HAP-1 (cell line): ENCODE data around the gene SPATA7.
A peak's percentile ranks its signal among the peaks of the same experiment; 100 is the strongest.

Experiments used
- DNase-seq, 2 experiments: peaks; one replicate each; pipeline ENCODE4 v3.0.0-alpha.2; 2016 to 2020; ENCODE audit warnings: low spot score in 2 of 2
- H3K27me3 ChIP-seq: fragments of 250-450 bp; sonication (Bioruptor Pico); 2 replicates; pipeline ENCODE4 v1.5.1; 2020; ENCODE audit warnings: low read depth, mild to moderate bottlenecking, moderate library complexity
- H3K36me3 ChIP-seq: fragments of 250-450 bp; sonication (Bioruptor Pico); replicated peaks from 2 replicates; pipeline ENCODE4 v1.5.1; 2020; ENCODE audit warnings: mild to moderate bottlenecking
- H3K4me1 ChIP-seq: fragments of 250-450 bp; sonication (Bioruptor Pico); 2 replicates; pipeline ENCODE4 v1.5.1; 2020; ENCODE audit warnings: mild to moderate bottlenecking
- H3K4me3 ChIP-seq: fragments of 250-450 bp; sonication (Bioruptor Pico); 2 replicates; pipeline ENCODE4 v1.5.1; 2020; ENCODE audit warnings: mild to moderate bottlenecking, moderate library complexity
- H3K9me3 ChIP-seq: fragments of 250-450 bp; sonication (Bioruptor Pico); 2 replicates; pipeline ENCODE4 v1.5.1; 2020; ENCODE audit warnings: mild to moderate bottlenecking, moderate library complexity
- in situ Hi-C: fragments of 300-500 bp; cut with MboI; formaldehyde crosslinking; loops from 3 replicates; pipeline ENCODE4 v1.14.3; 2020; ENCODE audit warnings: low sequenced_read_pairs, inconsistent platforms, mixed read lengths

Gene SPATA7

DNA sequence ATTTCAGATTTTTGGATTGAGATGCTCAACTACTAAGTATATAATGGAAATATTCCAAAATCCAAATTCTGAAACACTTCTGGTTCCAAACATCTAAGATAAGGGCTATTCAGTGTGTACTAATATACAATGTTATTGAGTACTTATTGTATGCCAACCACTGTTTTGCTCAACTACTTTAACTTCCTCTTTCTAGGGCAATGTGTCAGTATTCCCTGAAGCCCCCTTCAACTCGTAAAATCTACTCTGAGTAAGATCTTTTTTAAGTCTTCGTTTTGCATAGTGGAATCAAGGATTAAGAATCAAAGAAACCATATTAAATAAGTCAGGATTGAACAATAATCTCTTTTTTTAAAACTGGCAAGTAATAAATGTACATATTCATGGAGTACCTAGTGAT is 45.5 kb downstream of the SPATA7 start:
- Histone ChIP-seq H3K4me3 (no peak overlapping the region), H3K9me3 (no peaks in the 10 kb centered on the region), H3K36me3 (no peaks in the 10 kb centered on the region), H3K27me3 (no peaks in the 10 kb centered on the region), H3K4me1 (no peaks in the 10 kb centered on the region)
- DNase-seq, result no peak
- in situ Hi-C loops, result no loop called here

GRCh38 chr14:88437658-88438057 is 52.2 kb downstream of the SPATA7 start:
- in situ Hi-C loops, result no loop called here
- Histone ChIP-seq H3K4me3 (no peak overlapping the region), H3K36me3 (no peaks in the 10 kb centered on the region), H3K9me3 (no peaks in the 10 kb centered on the region), H3K27me3 (no peaks in the 10 kb centered on the region), H3K4me1 (no peaks in the 10 kb centered on the region)
- DNase-seq, result no peak

- no peaks in the 10 kb centered on the region for H3K27me3 ChIP-seq
- H3K9me3 ChIP-seq, result no peaks in the 10 kb centered on the region
- DNase-seq, result no peak
- H3K4me3 ChIP-seq, result no peak overlapping the region
- H3K36me3 ChIP-seq, result no peaks in the 10 kb centered on the region
- in situ Hi-C loops, result no loop called here
- no peaks in the 10 kb centered on the region for H3K4me1 ChIP-seq
These were observed 53.6 kb downstream of the SPATA7 start for GRCh38 chr14:88439088-88439487.

DNA sequence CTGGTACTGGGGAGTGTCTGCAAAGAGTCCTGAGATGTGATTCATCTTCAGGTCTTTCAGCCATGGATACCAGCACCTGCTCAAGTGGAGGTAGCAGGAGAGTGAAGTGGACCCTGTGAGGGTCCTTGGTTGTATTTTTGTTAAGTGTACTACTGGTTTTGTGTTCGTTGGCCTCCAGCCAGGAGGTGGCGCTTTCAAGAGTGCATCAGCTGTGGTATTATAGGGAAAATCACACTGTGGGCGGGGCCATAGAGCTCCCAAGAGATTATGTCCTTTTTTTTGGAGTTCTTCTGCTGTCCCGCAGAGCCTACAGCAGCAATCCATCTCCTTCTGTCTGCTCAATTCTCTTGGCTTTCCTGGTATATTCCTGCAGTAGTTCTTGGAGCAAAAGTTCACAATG is 66.8 kb downstream of the SPATA7 start:
- H3K27me3 ChIP-seq, result no peaks in the 10 kb centered on the region
- no peaks in the 10 kb centered on the region for H3K9me3 ChIP-seq
- in situ Hi-C loops, result no loop called here
- H3K36me3 ChIP-seq, result no peaks in the 10 kb centered on the region
- peak in 1 of 2 experiments; percentile 35 for DNase-seq
- H3K4me3 ChIP-seq, result no peak overlapping the region
- H3K4me1 ChIP-seq, result no peaks in the 10 kb centered on the region

GRCh38 chr14:88454886-88455285 is 69.4 kb downstream of the SPATA7 start:
- in situ Hi-C loops, result no loop called here
- Histone ChIP-seq H3K4me3 (no peak overlapping the region), H3K36me3 (no peaks in the 10 kb centered on the region), H3K9me3 (no peaks in the 10 kb centered on the region), H3K4me1 (no peaks in the 10 kb centered on the region), H3K27me3 (no peaks in the 10 kb centered on the region)
- no peak for DNase-seq

DNA sequence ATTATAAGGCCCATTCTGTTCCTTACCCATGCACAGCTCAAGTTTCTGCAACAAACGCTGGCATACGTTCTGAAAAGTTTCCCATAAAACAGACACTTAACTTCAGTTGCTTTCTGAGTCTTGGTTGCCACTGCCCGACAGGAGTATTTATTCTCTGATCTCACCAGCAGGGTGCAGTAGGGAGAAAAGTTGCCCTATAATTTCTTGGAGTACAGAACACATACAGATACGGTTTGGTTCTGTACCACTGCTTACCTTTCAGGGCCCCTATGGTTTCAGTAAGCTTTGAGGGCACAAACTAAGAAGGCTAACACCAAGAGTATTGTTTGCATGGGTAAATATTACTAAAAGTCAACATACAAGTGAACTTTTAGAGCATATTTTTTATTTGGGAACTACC is 77.9 kb downstream of the SPATA7 start:
- peak in 1 of 2 experiments; percentile 35 for DNase-seq
- H3K36me3 ChIP-seq, result no peaks in the 10 kb centered on the region
- H3K4me3 ChIP-seq, result no peak overlapping the region
- no peaks in the 10 kb centered on the region for H3K4me1 ChIP-seq
- H3K9me3 ChIP-seq, result no peaks in the 10 kb centered on the region
- in situ Hi-C loops, result no loop called here
- H3K27me3 ChIP-seq, result no peaks in the 10 kb centered on the region

DNA sequence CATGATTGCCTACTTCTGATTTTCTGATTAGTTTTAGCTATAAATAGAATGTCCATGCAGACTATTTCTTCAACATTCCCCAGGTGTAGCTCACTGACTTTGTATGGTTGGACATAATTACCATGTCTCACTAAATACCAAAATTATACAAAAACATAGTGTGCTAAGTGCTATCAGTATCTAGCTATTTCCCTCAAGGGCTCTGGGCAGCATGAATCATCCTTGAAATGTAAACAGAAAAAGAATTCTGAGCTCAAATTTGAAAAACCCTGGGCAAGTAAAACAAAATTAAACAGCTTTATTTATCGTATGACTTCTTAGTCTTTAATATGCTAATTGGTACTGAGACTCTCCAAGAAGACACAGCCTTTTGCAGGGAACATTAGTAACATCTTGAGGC is 82.9 kb downstream of the SPATA7 start:
- DNase-seq, result no peak
- H3K4me3 ChIP-seq, result no peak overlapping the region
- in situ Hi-C loops, result no loop called here
- H3K36me3 ChIP-seq, result no peaks in the 10 kb centered on the region
- no peaks in the 10 kb centered on the region for H3K4me1 ChIP-seq
- H3K27me3 ChIP-seq, result no peaks in the 10 kb centered on the region
- no peaks in the 10 kb centered on the region for H3K9me3 ChIP-seq

- Histone ChIP-seq H3K36me3 (no peaks in the 10 kb centered on the region), H3K27me3 (no peaks in the 10 kb centered on the region), H3K4me3 (no peak overlapping the region), H3K4me1 (no peaks in the 10 kb centered on the region), H3K9me3 (no peaks in the 10 kb centered on the region)
- in situ Hi-C loops, result no loop called here
- no peak for DNase-seq
These were observed 85.3 kb downstream of the SPATA7 start for GRCh38 chr14:88470542-88471440.

DNA sequence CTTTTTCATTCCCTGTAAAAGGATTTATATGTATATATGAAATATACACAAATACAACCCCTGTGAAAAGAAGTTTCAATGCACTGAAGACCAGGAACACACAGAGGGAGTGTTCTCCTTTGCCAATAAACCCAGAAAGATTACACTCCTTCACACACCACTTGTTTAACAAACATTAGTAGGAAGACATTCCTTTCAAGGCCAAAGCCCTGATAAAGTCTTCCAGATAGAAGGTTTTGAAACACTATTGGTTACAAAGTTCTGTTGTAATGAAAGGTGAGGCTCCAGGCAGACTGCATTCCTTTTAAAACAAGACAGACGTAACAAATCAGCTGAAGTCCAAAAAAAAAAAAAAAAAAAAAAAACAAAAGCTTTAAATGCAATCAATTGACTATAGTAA is 88.3 kb downstream of the SPATA7 start:
- no peaks in the 10 kb centered on the region for H3K9me3 ChIP-seq
- no peak for DNase-seq
- no peaks in the 10 kb centered on the region for H3K27me3 ChIP-seq
- H3K4me1 ChIP-seq, result peaks cover 4% of the 10 kb centered on the region; the same call in 1 of the 2 replicates
- H3K36me3 ChIP-seq, result no peaks in the 10 kb centered on the region
- in situ Hi-C loops, result no loop called here
- no peak overlapping the region for H3K4me3 ChIP-seq

DNA sequence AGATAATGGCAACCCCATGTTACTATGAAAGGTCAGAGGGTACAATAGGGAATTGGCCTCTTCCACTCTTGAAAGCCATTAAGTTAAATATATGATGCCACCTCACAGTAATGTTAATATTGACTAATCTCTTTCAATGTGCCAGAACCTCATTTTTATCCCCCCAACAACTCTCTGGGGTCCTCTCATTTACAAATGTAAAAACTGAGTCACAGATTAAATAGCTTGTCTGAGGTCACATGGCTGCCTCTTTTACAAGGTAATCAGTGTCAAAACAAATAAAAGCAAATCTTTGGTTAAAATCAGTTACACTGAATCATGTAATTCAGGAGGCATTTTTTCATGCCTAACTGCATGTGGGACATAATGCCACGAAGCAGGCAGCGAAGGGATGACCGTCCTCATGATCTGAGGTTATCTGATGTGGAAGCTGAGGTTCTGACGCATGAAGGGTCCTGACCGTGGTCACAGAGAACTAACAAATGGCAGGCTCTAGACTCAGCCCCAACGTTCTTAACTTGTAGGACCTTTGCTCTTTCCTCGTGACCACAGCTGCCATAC is 90.8 kb downstream of the SPATA7 start:
- Histone ChIP-seq H3K27me3 (no peaks in the 10 kb centered on the region), H3K36me3 (no peaks in the 10 kb centered on the region), H3K4me1 (peaks cover 4% of the 10 kb centered on the region; the same call in 1 of the 2 replicates), H3K4me3 (no peak overlapping the region), H3K9me3 (no peaks in the 10 kb centered on the region)
- DNase-seq, result no peak
- in situ Hi-C loops, result no loop called here

DNA sequence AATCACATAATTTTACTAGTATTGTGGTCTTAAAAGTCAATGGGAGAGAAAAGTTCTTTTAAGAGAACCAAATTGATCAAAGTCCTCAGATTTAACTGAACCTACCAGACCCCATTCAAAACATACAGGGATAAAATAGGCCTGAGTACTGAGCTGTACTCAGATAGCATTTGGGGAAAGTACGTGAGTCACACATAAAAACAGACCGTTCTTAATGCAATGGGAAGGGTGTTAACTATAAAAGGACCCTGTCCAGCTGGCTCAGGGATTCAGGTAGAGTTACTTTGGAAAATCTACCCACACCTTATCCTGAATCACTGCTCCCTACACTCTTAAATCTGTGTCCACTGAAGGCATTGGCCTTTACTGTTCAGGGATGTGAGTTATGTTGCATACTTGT is 91.4 kb downstream of the SPATA7 start:
- in situ Hi-C loops, result no loop called here

GRCh38 chr14:88477513-88478250 is 92.2 kb downstream of the SPATA7 start:
- Histone ChIP-seq H3K36me3 (no peaks in the 10 kb centered on the region), H3K4me3 (no peak overlapping the region), H3K9me3 (no peaks in the 10 kb centered on the region), H3K4me1 (peaks cover 4% of the 10 kb centered on the region; the same call in 1 of the 2 replicates), H3K27me3 (no peaks in the 10 kb centered on the region)
- no peak for DNase-seq
- in situ Hi-C loops, result no loop called here

More for the DNA sequence above, 91.4 kb downstream of the SPATA7 start:
- DNase-seq, result no peak
- no peaks in the 10 kb centered on the region for H3K27me3 ChIP-seq
- H3K36me3 ChIP-seq, result no peaks in the 10 kb centered on the region
- H3K9me3 ChIP-seq, result no peaks in the 10 kb centered on the region
- peaks cover 4% of the 10 kb centered on the region; the same call in 1 of the 2 replicates for H3K4me1 ChIP-seq
- H3K4me3 ChIP-seq, result no peak overlapping the region

DNA sequence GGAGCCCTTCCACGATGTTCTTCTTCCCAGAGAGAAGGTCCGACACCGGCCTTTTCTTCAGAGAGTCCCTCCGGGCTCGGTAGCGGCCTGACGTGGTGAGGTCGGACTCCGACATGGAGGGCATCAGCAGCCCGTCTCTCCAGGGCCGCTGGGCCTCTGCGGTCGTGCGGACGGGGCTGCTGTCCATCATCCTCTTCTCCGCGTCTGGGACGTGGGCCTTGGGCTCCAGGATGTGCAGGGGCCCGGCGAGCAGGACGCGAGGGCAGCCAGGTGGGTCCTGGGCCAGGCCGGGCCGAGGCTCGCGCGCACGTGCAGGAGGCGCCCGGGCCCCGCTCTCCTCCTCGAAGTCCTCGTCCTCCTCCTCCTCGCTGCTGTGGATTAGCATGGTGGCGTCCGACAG is 93.5 kb downstream of the SPATA7 start:
- H3K4me1 ChIP-seq, result peaks cover 4% of the 10 kb centered on the region; the same call in 1 of the 2 replicates

DNA sequence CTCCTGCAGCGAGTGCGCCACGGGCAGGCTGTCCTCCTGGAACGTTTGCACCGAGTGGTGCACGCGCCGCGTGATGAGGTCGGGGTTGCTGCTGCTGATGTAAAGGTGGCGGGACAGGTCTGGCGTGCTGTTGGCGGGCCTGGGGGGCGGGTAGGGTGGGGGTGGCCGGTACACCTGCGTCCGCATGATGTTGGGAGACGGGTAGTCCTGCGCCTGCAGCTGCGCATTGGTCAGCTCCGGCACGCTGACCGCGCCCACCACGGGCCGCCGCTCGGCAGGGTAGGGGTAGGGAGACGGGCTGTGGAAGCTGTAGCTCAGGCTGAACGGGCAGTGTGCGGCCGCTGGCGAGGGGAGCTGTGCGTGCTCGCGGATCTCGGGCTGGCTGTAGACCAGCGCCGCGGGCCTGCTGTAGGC is 94.1 kb downstream of the SPATA7 start:
- no peak for DNase-seq
- peaks cover 4% of the 10 kb centered on the region; the same call in 1 of the 2 replicates for H3K4me1 ChIP-seq
- H3K4me3 ChIP-seq, result no peak overlapping the region
- no peaks in the 10 kb centered on the region for H3K9me3 ChIP-seq
- no peaks in the 10 kb centered on the region for H3K36me3 ChIP-seq
- in situ Hi-C loops, result no loop called here
- no peaks in the 10 kb centered on the region for H3K27me3 ChIP-seq

More for the DNA sequence above, 93.5 kb downstream of the SPATA7 start:
- no peaks in the 10 kb centered on the region for H3K36me3 ChIP-seq
- in situ Hi-C loops, result no loop called here
- no peaks in the 10 kb centered on the region for H3K27me3 ChIP-seq
- H3K4me3 ChIP-seq, result no peak overlapping the region
- H3K9me3 ChIP-seq, result no peaks in the 10 kb centered on the region
- DNase-seq, result no peak
